Right cardiac atrium (tissue), 5 donors: ENCODE measurements around the gene TNFRSF4. TPM values are rescaled to one million over a fixed set of nuclear protein-coding genes. Genes with fewer than 3 reads are reported as not detected.

Experiments used
- ATAC-seq, 2 donors: fragments of 200-7000 bp; cut with Tn5 transposase; one replicate each; pipeline versions ENCODE4 v1.8.0 to v1.9.1; 2020; ENCODE audit warnings: moderate library complexity in 2 of 2, mild to moderate bottlenecking in 1 of 2
- DNase-seq, 3 donors: peaks; one replicate each; pipeline ENCODE4 v3.0.0-alpha.2; 2020
- H3K27ac ChIP-seq: one replicate; pipeline ENCODE4 v1.5.1; 2013; ENCODE audit warnings: mild to moderate bottlenecking, low read length, control low read depth, moderate library complexity
- H3K27me3 ChIP-seq: one replicate; pipeline ENCODE4 v1.6.1; 2013; ENCODE audit not compliant: control insufficient read depth, insufficient read depth
- H3K4me1 ChIP-seq: one replicate; pipeline ENCODE4 v1.6.1; 2013; ENCODE audit warnings: low read length; ENCODE audit not compliant: control insufficient read depth, insufficient read depth
- H3K4me3 ChIP-seq: one replicate; pipeline ENCODE4 v1.5.1; 2013; ENCODE audit warnings: low read length, control low read depth
- H3K9me3 ChIP-seq: one replicate; pipeline ENCODE4 v1.6.1; 2013; ENCODE audit warnings: low read length; ENCODE audit not compliant: control insufficient read depth
- WGBS: extraction: QIAGEN DNeasy Blood & Tissue Kit; methylation state at CpG from one replicate; pipeline ENCODE4 v1.1.7; 2013; 5-methylcytosine and 5-hydroxymethylcytosine counted together
- intact Hi-C, 4 donors: fragments of 100-400 bp; cut with DNase I; formaldehyde crosslinking; loops; one replicate each; pipeline versions ENCODE4 v1.11.0 to v1.14.0; 2022 to 2023
- polyA plus RNA-seq: library from polyadenylated mRNA; stranded (reverse); fragments of 200-250 nt; gene quantifications from one replicate; pipeline ENCODE4 v1.2.3, GENCODE V29; 2013
- total RNA-seq, 4 donors: library from RNA; stranded (reverse); fragmentation: NEBNext Ultra II Directional; extraction: Animal tissue kit (Norgen Biotek cat#: 25700); gene quantifications; one replicate each; pipeline ENCODE4 v1.2.1, GENCODE V29; 2021
- donor health status: healthy with polysubstance abuse.
- donor health status: DM: no; HTN: yes; CAD: no.
- donor health status: DM: no; HTN: no; CAD: no.
- donor health status: DM: no; HTN: yes; CAD: no; lungs with severe emphysema.
- donor health status: DM: yes; HTN: yes; CAD: no.

TNFRSF4 gene
- total and polyA plus RNA-seq, 5 donors, result 1.0 to 2.3 (median 1.3) TPM

GRCh38 chr1:1237874-1238701 lies 24.1 kb upstream of the TNFRSF4 start:
- H3K27ac ChIP-seq, result no peak overlapping the region
- H3K4me1 ChIP-seq, result peaks cover 1% of the 10 kb centered on the region
- DNase-seq (no peak), ATAC-seq (no peak)
- 36% methylated on average over 48 of the region's 48 CpGs for WGBS
- H3K9me3 ChIP-seq, result no peaks in the 10 kb centered on the region
- intact Hi-C loops, result loop anchor here in 1 of 4 donors (10.0 kb wide), 1 partner anchor 113 kb away; no protein-coding TSS in a partner anchor
- no peak overlapping the region for H3K4me3 ChIP-seq
- no peaks in the 10 kb centered on the region for H3K27me3 ChIP-seq

- peak in 1 of 2 donors; percentile 3 for ATAC-seq
- WGBS, result 39% methylated on average over 34 of the region's 34 CpGs
Observed at GRCh38 chr1:1236945-1237873, 23.3 kb upstream of the TNFRSF4 start.

GRCh38 chr1:1236176-1236763 lies 22.3 kb upstream of the TNFRSF4 start:
- Histone ChIP-seq H3K4me3 (no peak overlapping the region), H3K9me3 (no peaks in the 10 kb centered on the region), H3K27me3 (no peaks in the 10 kb centered on the region), H3K4me1 (peaks cover 5% of the 10 kb centered on the region), H3K27ac (no peak overlapping the region)
- no peak for DNase-seq
- ATAC-seq, result no peak
- WGBS, result 80% methylated on average over 22 of the region's 22 CpGs
- intact Hi-C loops, result loop anchor here in 1 of 4 donors (10.0 kb wide), 1 partner anchor 111 kb away; no protein-coding TSS in a partner anchor

More at GRCh38 chr1:1236945-1237873, 23.3 kb upstream of the TNFRSF4 start:
- no peaks in the 10 kb centered on the region for H3K27me3 ChIP-seq
- H3K4me3 ChIP-seq, result no peak overlapping the region
- no peaks in the 10 kb centered on the region for H3K9me3 ChIP-seq
- H3K4me1 ChIP-seq, result peaks cover 5% of the 10 kb centered on the region
- no peak for DNase-seq
- H3K27ac ChIP-seq, result no peak overlapping the region
- intact Hi-C loops, result loop anchor here in 1 of 4 donors (10.0 kb wide), 1 partner anchor 112 kb away; no protein-coding TSS in a partner anchor

- WGBS, result 89% methylated on average over 27 of the region's 27 CpGs
- Histone ChIP-seq H3K9me3 (no peaks in the 10 kb centered on the region), H3K4me3 (no peak overlapping the region), H3K27ac (no peak overlapping the region), H3K27me3 (no peaks in the 10 kb centered on the region), H3K4me1 (peaks cover 5% of the 10 kb centered on the region)
- ATAC-seq (no peak), DNase-seq (no peak)
- intact Hi-C loops, result loop anchor here in 1 of 4 donors (10.0 kb wide), 1 partner anchor 110 kb away; no protein-coding TSS in a partner anchor
Observed at GRCh38 chr1:1235016-1235744, 21.2 kb upstream of the TNFRSF4 start.

GRCh38 chr1:1234180-1234808 lies 20.3 kb upstream of the TNFRSF4 start:
- no peak overlapping the region for H3K27ac ChIP-seq
- H3K4me1 ChIP-seq, result peaks cover 11% of the 10 kb centered on the region
- intact Hi-C loops, result loop anchor here in 1 of 4 donors (10.0 kb wide), 1 partner anchor 109 kb away; no protein-coding TSS in a partner anchor
- H3K9me3 ChIP-seq, result no peaks in the 10 kb centered on the region
- DNase-seq (no peak), ATAC-seq (no peak)
- H3K4me3 ChIP-seq, result no peak overlapping the region
- 95% methylated on average over 28 of the region's 28 CpGs for WGBS
- H3K27me3 ChIP-seq, result no peaks in the 10 kb centered on the region

GRCh38 chr1:1233567-1233892 lies 19.6 kb upstream of the TNFRSF4 start:
- H3K27me3 ChIP-seq, result no peaks in the 10 kb centered on the region
- WGBS, result 97% methylated on average over 15 of the region's 15 CpGs
- H3K4me1 ChIP-seq, result peaks cover 11% of the 10 kb centered on the region
- DNase-seq (no peak), ATAC-seq (no peak)
- no peaks in the 10 kb centered on the region for H3K9me3 ChIP-seq
- no peak overlapping the region for H3K4me3 ChIP-seq
- intact Hi-C loops, result loop anchor here in 1 of 4 donors (10.0 kb wide), 1 partner anchor 109 kb away; no protein-coding TSS in a partner anchor
- H3K27ac ChIP-seq, result no peak overlapping the region

- no peak for ATAC-seq
- no peak overlapping the region for H3K27ac ChIP-seq
- H3K4me1 ChIP-seq, result peaks cover 11% of the 10 kb centered on the region
- no peaks in the 10 kb centered on the region for H3K27me3 ChIP-seq
- intact Hi-C loops, result loop anchor here in 1 of 4 donors (10.0 kb wide), 1 partner anchor 108 kb away; no protein-coding TSS in a partner anchor
- H3K9me3 ChIP-seq, result no peaks in the 10 kb centered on the region
- 79% methylated on average over 98 of the region's 98 CpGs for WGBS
- no peak overlapping the region for H3K4me3 ChIP-seq
- DNase-seq, result peak in 1 of 3 donors; percentile 70
Observed at GRCh38 chr1:1232796-1233566, 19.0 kb upstream of the TNFRSF4 start.

GRCh38 chr1:1232208-1232795 lies 18.3 kb upstream of the TNFRSF4 start, which contains the start of gene B3GALT6:
Gene B3GALT6, plus strand, starts transcription at chr1:1232237. Its CDS starts 42 bp downstream, at chr1:1232279.
- H3K4me1 ChIP-seq, result peaks cover 11% of the 10 kb centered on the region

More at GRCh38 chr1:1232208-1232795, 18.3 kb upstream of the TNFRSF4 start, which contains the start of gene B3GALT6:
- intact Hi-C loops, result loop anchor here in 1 of 4 donors (10.0 kb wide), 1 partner anchor 108 kb away; no protein-coding TSS in a partner anchor
- 7% methylated on average over 100 of the region's 100 CpGs for WGBS
- Histone ChIP-seq H3K27ac (peak within 1 kb of the TSS; percentile 65), H3K9me3 (no peaks in the 10 kb centered on the region), H3K4me3 (peak within 1 kb of the TSS; percentile 83), H3K27me3 (no peaks in the 10 kb centered on the region)
- no peak for ATAC-seq
- DNase-seq, result no peak
